ENCODE measurements around the gene RAC2.
"Not testable (repeated sequence)": the region's sequence is repeated elsewhere in the genome, so short reads cannot be mapped to it uniquely, and the experiment has no call there.

Gene RAC2

DNA sequence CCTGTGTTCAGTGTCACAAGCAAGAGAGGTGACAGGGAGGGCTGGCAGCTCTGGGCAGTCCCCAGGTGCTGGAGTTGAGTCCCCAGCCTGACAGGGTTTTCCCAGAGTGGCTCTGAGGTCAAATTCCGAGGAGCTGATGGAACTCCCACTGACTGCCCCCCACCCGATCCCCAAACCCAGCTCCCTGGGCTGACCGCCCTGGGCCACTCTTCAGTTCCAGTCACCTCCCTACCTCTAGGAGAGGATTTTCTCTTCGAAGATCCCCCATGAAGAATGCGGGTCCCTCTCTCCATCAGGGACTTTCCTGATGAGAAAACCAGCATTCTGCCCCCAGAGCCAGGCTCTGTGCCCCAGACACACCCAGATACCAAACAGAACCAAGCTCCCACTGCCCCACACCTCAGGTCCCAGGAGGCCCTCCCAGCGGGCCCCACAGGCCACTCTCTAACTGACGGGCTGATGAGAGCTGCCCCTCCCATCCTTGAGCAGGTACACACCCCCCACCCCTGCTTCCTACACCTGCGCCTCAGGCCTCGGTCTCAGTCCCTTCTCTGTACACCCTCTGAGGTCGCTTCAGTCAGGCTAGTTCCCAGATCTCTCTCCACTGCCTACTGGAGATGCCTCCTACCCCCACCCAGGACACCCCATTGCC lies 12.1 kb upstream of the RAC2 start:
- no peak for DNase-seq (ENCODE audit: low read depth in 2 of 2, low spot score in 1 of 2)

- no peak for DNase-seq (ENCODE audit: low read depth in 2 of 2, low spot score in 1 of 2)
Measured at GRCh38 chr22:37255558-37256006, 11.5 kb upstream of the RAC2 start.

DNA sequence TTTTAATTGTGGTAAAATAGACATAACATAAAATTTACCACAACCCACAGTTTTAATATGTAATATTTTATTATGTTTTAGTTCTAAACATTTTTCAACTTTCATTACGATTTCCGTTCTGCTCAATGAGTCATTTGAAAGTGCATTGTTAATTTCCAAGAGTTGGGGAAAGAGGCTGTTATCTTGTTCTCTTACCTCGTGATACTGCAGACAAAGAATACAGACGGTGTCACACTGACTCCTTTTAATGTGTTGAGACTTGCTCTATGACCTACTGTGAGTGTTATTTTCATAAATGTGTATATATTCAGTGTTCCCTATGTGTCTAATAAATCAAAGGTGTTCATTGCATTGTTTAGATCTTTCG lies 10.8 kb upstream of the RAC2 start:
- no peak for DNase-seq (ENCODE audit: low read depth in 2 of 2, low spot score in 1 of 2)

DNA sequence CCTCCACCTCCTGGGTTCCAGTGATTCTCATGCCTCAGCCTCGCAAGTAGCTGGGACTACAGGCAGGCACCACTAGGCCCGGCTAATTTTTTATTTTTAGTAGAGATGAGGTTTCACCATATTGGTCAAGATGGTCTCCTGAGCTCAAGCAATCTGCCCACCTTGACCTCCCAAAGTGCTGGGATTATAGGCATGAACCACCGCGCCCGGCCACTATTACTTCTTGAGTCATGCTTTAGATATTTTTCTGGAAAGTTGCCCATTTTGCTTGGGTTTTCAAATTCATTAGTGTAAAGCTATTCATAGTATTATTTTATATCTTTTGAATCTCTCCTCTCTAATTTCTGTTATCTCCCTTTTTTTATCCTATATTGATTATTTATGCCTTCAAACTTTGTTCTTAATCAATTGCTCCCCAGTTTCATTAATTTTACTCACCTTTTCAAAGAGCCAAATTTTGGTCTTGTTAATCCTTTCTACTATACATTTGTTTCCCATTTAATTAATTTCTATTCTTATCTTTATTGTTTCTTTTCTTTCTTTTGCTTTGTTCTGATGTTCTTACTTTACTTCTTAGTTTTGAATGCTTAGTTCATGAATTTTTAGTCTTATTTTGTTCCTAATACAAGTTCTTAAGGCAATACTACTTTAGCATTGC lies 10.3 kb upstream of the RAC2 start:
- DNase-seq (ENCODE audit: low read depth in 2 of 2, low spot score in 1 of 2): no peak

DNA sequence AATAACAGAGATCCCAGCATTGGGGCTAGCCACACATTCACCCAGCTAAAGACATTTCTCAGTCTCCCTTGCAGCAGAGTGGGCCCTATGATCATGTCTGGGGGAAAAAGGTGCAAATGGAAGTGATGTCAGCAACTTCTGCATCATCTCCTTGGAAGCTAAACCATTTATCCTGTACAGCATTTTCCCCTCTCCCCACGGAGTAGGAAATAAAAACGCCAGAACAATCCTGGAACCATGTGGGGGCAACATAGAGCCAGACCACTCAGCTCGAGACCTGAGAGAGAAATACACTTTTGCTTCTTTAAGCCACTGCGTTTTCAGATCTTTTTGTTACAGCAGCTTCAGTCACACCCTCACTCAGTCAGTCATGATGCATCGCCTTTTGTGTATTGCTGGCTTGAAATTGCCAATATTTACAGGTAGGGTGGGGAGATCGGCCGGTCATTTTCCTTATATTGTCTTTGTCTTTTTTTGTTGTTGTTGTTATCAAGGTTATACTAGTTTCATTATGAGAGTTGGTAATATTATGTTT lies 9.1 kb upstream of the RAC2 start:
- no peak for DNase-seq (ENCODE audit: low read depth in 2 of 2, low spot score in 1 of 2)

- not testable (repeated sequence) for DNase-seq (ENCODE audit: low read depth in 2 of 2, low spot score in 1 of 2)
Measured at GRCh38 chr22:37251836-37252235, 7.8 kb upstream of the RAC2 start.

GRCh38 chr22:37249986-37250385 lies 5.9 kb upstream of the RAC2 start:
- DNase-seq (ENCODE audit: low read depth in 2 of 2, low spot score in 1 of 2): no peak

DNA sequence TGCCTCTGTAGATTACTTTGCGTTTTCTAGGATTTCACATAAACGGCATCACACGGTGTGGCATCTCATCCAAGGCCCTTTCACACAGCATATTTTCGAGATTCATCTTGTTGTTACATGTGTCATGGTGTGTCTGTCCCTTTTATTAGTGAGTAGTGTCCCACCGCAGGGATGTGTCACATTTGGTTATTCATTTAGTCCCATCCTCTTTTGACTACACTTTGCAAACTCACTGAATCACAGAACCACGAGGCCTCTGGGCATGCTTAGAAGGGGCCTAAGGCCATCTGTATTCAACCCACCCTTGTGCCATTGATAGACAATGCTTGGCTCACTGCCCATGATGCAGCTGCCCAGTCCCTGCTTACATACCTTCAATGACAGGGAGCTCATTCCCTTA lies 4.2 kb upstream of the RAC2 start:
- DNase-seq (ENCODE audit: low read depth in 2 of 2, low spot score in 1 of 2): no peak

GRCh38 chr22:37245740-37246139 lies 1.7 kb upstream of the RAC2 start:
- DNase-seq (ENCODE audit: low read depth in 2 of 2, low spot score in 1 of 2): no peak

GRCh38 chr22:37244922-37245722 lies 1.1 kb upstream of the RAC2 start:
- no peak for DNase-seq (ENCODE audit: low read depth in 2 of 2, low spot score in 1 of 2)

DNA sequence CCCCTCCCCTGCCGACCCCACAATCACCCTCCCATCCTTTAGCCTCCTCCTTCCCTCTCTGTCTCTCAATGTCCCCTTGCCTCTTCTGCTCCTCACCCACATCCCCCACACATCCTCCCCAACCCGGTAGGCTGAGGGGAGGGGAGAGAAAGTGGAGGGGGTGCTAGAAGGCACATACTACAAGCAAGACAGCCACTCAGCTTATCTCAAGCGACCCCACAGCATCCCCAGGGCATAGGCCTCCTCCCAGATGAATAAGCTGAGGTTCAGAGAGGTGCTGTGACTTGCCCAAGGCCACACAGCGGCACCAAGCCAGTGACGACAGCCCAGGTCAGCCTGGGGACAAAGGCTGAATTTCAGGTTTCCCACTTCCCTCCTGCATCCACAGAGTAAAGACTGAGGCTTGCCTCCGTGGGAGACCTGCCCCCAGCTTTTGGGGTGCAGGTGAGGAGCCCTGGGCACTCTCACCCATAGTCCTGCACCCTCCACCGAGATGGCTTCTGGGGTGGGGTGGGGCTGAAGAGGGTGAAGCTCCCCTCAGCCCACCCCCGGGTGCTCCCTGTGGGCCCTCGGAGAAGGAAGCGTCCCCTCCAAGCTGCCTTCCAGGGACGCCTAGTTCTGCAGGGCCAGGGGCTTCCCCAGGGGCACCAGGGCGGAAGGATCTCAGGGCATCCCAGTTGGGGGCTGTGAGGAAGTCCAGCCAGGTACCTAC lies 511 bp downstream of the RAC2 start:
- no peak for DNase-seq (ENCODE audit: low read depth in 2 of 2, low spot score in 1 of 2)

- DNase-seq (ENCODE audit: low read depth in 2 of 2, low spot score in 1 of 2): peak; percentile 78 to 90
Measured at GRCh38 chr22:37242395-37242918, 1.6 kb downstream of the RAC2 start.

GRCh38 chr22:37241351-37242142 lies 2.5 kb downstream of the RAC2 start:
- DNase-seq (ENCODE audit: low read depth in 2 of 2, low spot score in 1 of 2): no peak

GRCh38 chr22:37240941-37241320 lies 3.1 kb downstream of the RAC2 start:
- no peak for DNase-seq (ENCODE audit: low read depth in 2 of 2, low spot score in 1 of 2)

- no peak for DNase-seq (ENCODE audit: low read depth in 2 of 2, low spot score in 1 of 2)
Measured at GRCh38 chr22:37240240-37240940, 3.7 kb downstream of the RAC2 start.

DNA sequence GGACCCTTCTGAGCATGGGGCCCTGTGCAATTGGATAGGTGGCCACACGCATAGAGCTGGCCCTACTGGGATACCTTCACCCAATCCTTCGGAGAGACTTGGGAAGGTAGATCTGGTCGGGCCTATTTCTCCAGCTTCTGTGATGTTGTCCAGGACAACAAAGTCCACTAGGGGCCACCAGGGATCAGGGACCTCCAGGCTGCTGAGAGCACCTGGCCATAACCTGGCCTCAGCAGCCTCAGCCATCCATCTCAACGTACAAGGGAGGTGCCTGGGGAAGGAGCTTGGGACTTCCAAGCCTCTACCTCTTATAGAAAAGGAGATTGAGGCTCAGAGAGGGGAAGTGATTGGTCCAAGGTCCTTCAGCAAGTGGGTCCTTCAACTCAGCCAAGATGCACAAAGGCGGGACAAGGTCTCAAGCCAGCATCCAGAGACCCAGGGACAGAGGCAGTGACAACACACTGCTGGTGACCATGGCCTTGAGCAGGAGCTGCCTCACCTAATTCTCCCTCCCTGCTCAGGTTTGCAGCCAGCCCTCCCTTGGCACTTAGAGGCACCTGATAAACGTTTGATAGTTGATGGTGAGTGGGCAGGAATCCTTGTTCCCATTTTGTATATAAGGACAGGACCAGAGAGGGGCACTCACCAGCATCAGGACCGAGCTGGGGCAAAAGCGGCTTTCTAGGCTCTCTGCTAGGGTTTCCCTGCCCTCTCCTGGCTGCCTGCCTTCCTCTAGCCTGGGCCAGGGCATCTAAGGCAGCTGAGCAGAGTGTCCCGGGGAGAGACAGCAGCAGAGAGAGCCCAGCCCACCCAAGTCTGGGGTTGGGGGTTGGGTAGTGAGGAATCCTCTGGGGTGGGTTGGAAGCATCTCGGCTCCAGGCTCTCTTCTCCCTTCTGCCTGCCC lies 4.5 kb downstream of the RAC2 start:
- no peak for DNase-seq (ENCODE audit: low read depth in 2 of 2, low spot score in 1 of 2)

DNA sequence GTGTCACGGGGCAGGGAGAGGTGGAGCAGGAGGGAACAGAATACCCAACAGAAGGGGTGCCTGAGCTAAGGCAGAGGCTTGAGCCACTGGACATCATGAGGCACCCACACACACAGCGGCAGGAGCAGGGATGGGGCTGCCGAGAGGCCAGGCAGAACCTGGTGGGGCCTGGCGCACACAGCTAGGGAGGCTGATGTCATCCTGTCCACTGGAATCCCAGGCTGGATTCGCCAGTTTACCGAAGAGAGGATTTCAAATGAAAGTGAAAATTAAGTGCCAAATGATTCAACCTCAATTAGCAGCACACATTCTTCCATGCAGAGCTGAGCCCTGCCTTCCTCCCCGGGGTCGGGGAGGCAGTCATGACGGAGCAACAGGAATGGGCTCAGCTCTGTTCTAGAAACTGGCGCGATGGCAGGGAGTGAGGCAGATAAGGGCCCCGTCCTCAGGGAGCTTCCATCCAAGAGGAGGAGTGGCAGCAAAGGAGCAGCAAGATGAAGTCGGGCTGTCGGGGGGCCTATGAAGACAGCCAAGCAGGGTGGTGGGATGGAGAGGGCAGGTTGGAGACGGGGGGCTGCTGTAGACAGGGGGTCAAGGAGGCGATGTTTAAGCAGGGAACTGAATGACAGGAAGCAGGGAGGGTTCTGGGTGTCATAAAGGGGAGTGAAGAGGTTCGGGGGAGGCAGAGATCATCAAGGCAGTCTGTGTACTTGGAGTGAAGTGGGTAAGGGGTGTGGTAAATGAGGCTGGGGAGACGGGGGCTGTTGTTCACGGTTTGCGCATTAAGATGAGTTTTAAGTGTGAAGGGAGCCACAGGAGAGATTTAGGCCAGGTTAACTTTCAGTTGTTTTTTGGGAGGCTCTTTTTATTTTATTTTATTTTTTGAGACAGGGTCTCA lies 6.4 kb downstream of the RAC2 start:
- no peak for DNase-seq (ENCODE audit: low read depth in 2 of 2, low spot score in 1 of 2)

All from stimulated activated CD8-positive, alpha-beta memory T cell treated with anti-CD3 and anti-CD28 coated beads, Interleukin-4, amount 100 ng/mL, for 4 hours (primary cell).